HG03139 (cell line): ENCODE measurements around the gene FAM25A.

ENCODE experiments used
- ATAC-seq: cut with Tn5 transposase; IDR thresholded peaks from one replicate; pipeline ENCODE4 v1.9.1; 2021; ENCODE audit not compliant: unreplicated experiment

The FAM25A gene

DNA sequence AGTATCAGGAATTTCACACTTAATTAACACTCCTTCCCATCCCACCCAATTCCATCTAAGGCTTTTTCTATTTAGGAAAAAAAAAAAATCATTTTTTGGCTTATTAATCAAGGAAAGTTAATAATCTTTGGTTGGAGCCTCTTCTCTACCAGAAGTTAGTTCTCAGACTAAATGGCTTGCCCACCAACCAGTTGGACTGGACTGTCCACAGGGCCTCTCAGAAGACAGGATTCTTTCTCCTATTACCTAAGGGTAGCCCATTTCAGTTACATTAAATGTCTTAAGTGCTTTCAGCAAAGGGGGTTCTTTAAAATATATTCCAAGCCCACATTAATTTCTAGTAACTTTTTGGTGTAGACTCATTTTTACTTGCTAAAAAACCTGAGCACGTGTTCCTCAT lies 39.3 kb downstream of the FAM25A start:
- ATAC-seq: no peak

DNA sequence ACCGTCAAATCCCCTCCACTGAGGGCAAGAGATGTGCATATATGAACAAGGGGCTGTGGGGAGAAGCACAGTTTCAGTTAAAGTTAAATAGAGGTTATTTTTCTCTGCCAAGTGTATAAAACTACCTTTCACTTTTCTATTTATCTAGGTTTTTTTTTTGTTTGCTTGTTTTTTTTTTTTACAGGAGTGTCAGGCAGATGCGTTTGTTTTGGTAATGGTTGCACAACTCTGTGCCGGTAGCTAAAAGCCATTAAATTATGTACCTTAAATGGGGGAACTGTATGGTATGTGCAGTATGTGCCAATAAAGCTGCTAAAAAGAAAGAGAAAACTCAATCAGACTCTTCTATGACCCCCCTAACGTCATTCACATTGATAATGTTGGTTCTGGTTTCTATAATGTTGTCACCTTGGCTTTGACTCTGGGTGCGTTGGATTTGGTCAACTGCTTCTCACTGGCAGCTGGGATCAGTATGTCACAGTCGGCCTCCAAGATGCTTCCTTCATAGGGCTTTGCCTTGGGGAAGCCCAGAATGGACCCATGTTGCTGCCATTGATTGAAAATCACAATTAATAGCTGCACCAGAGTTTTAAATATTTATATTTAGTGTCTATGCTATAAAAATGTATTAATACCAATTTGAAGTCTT lies 40.3 kb downstream of the FAM25A start:
- ATAC-seq: no peak

DNA sequence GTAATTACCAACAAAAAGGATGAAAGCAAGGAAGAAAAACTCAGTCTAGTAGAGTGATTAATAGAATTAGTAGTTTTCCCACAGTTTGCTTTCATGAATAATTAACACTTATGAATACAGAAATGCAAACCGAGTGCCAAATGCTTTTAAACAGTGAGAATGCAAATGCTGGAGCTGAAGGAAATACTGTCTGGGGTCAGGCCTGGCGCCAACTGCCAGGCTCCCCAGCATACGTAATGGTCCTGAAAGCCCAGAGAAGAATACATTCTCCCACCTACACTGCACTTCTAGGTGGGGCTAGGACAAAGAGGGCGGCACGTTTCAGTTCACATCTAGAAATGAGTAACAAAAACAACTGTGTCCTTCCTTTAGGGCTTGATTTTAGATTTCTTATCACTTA lies 44.6 kb downstream of the FAM25A start:
- no peak for ATAC-seq

DNA sequence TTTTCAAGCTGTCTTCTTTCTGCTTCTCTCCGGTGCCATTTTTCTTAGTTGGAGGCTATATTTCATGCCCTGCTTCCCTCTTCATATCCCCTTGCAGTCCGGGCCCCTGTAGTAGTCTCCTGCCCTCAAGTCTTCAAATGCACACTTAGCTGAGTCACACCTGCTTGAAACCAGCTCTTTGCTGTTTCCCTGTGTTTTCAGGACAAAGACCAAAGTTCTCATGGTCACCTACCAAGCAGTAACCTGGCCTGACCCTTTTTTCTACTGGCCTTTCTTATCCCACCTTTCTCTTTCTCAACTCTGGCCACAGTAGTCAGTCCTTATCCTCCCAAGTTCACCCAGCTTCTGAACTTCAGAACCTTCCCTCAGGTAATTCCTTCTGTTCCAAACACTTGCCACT lies 46.1 kb downstream of the FAM25A start:
- ATAC-seq: no peak

DNA sequence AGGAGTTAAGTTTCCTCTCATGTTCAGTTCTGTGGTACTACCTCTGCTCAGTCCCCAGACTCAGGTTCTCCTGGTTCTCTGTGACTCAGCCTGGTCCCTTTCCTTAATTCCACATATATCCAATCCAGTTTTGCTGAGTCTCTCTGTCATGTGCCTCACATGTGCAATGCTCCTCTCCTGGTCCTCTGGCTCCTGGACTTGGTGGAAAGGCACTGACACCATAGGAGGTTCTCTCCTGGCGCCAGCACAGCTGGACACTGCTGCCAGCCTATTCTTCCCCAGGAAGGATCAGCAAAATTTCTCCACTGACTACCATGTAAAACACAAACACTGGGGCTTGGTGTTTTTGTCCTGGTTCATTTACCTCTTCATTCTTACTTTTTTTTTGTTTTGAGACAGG lies 46.8 kb downstream of the FAM25A start:
- no peak for ATAC-seq

DNA sequence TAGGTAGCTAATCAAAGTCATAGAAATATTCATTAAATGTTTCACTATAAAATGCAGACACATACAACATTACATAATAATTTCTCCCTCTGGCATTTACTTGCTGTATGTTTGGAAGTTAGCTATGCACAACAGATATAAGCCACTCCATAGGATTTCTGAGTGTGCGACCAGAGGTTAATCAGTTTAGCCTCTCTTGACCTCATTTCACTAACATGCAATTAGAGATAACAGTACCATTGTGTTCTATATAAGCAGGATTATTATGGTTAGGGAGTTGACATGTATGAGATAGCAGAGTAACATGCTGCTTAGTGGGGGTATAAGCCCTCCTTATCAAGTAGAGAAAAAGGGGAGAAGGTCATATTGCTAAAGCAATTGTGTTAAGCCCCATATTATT lies 48.2 kb downstream of the FAM25A start:
- ATAC-seq: no peak

DNA sequence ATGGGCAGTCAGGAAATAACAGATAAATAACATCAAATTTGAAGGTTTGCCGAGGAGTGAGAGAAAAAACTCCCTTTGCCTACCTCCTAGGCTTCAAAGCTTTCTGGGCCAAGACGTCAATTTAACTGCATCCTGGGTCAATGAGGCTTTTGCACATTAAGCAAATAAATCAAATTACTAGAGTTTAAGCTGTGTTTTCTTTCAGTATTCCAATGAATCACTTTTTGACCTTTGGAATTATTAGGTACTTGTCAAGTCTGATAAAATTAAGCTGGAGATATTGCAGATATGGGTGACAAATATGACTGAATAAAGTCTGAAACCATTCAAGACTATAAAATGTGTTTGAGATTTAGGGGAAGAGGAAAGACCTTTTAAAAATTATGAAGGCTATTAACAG lies 52.4 kb downstream of the FAM25A start:
- ATAC-seq: no peak
